Ovary (tissue), 3 donors: Measurements from ENCODE around the gene CHST4.

ENCODE experiments used
- CTCF ChIP-seq, 3 donors: fragments of 450-650 bp in 2 of 3; fragments of 200-600 bp in 1 of 3; IDR thresholded peaks; one replicate each; pipeline versions ENCODE4 v1.5.1 to v1.8.0; 2016 to 2022; ENCODE audit warnings: antibody characterized with exemption in 3 of 3, mild to moderate bottlenecking in 1 of 3
- EP300 ChIP-seq: sonication (generic); formaldehyde crosslinking; IDR thresholded peaks from one replicate; pipeline ENCODE4 v1.6.1; 2017; ENCODE audit warnings: antibody characterized with exemption
- donor health status: DM: no; HTN: no; CAD: no.

- TF ChIP-seq CTCF (IDR thresholded peaks at IDR 0.05) = no peak
- TF ChIP-seq EP300 = no peak
Observed at GRCh38 chr16:71498031-71498430, 28.2 kb upstream of the CHST4 start.
